Prostate gland (tissue), 2 donors: ENCODE measurements around the gene ARHGAP31. TPM values are rescaled to one million over a fixed set of nuclear protein-coding genes. Genes with fewer than 3 reads are reported as not detected.
A peak's percentile ranks its signal among the peaks of the same experiment; 100 is the strongest.

Experiments
- DNase-seq: peaks from one replicate; pipeline ENCODE4 v3.0.0-alpha.2; 2019; ENCODE audit warnings: low spot score
- H3K27ac ChIP-seq, 2 donors: fragments of 200-600 bp; sonication (generic); 2 replicates each; pipeline ENCODE4 v1.5.1; 2017 to 2019
- H3K27me3 ChIP-seq: fragments of 200-600 bp; sonication (generic); replicated peaks from 2 replicates; pipeline ENCODE4 v1.5.1; 2019; ENCODE audit not compliant: insufficient read depth
- H3K36me3 ChIP-seq, 2 donors: fragments of 200-600 bp; sonication (generic); 1 replicate in 1 of 2; 2 replicates in 1 of 2; pipeline versions ENCODE4 v1.5.1 to v1.8.1; 2017 to 2019
- H3K4me1 ChIP-seq: fragments of 200-600 bp; sonication (generic); replicated peaks from 2 replicates; pipeline ENCODE4 v1.5.1; 2019
- H3K4me3 ChIP-seq, 2 donors: fragments of 200-600 bp; sonication (generic); 2 replicates each; pipeline ENCODE4 v1.5.1; 2017 to 2019
- H3K9me3 ChIP-seq: fragments of 200-600 bp; sonication (generic); 2 replicates; pipeline ENCODE4 v1.5.1; 2017
- CTCF ChIP-seq, 4 experiments: fragments of 200-600 bp in 2 of 4; fragments of 450-650 bp in 2 of 4; sonication (generic) in 2 of 4; IDR thresholded peaks; 1 replicate in 3 of 4; 2 replicates in 1 of 4; pipeline ENCODE4 v1.5.1; 2016 to 2019; ENCODE audit warnings: antibody characterized with exemption in 4 of 4, mild to moderate bottlenecking in 2 of 4, moderate library complexity in 2 of 4
- POLR2A ChIP-seq: fragments of 450-650 bp; IDR thresholded peaks from one replicate; pipeline ENCODE4 v1.6.1; 2016; ENCODE audit warnings: antibody characterized with exemption, mild to moderate bottlenecking
- POLR2AphosphoS5 ChIP-seq: sonication (generic); formaldehyde crosslinking; IDR thresholded peaks from one replicate; pipeline ENCODE4 v1.6.1; 2017; ENCODE audit warnings: antibody characterized with exemption
- WGBS: methylation state at CpG from one replicate; pipeline ENCODE4 v1.1.5; 2018; 5-methylcytosine and 5-hydroxymethylcytosine counted together
- intact Hi-C: fragments of 100-400 bp; cut with DNase I; formaldehyde crosslinking; loops from one replicate; pipeline ENCODE4 v1.14.2; 2022
- total RNA-seq, 2 donors: library from RNA; depleted of rRNA; stranded (reverse); fragments of >200 nt; gene quantifications; one replicate each; pipeline ENCODE4 v1.1.0, GENCODE V29; 2016

ARHGAP31 gene
- total RNA-seq, 2 donors from 2014 or later, result 6.5 to 10.7 TPM

- peak overlapping the region; percentile 69 to 73 for H3K4me3 ChIP-seq
- no peaks in the 10 kb centered on the region for H3K4me1 ChIP-seq
- H3K27ac ChIP-seq, result peak overlapping the region; percentile 94 to 95
- TF ChIP-seq POLR2AphosphoS5 (no peak), POLR2A (no peak), CTCF (IDR thresholded peaks at IDR 0.05) (no peak)
- no peaks in the 10 kb centered on the region for H3K9me3 ChIP-seq
- WGBS, result 1% methylated on average over 26 of the region's 26 CpGs
- peak; percentile 12 for DNase-seq
- no peaks in the 10 kb centered on the region for H3K27me3 ChIP-seq
- intact Hi-C loops, result no loop called here
- no peaks in the 10 kb centered on the region for H3K36me3 ChIP-seq
These were observed 28.0 kb downstream of the ARHGAP31 start for GRCh38 chr3:119322021-119322834.

DNA sequence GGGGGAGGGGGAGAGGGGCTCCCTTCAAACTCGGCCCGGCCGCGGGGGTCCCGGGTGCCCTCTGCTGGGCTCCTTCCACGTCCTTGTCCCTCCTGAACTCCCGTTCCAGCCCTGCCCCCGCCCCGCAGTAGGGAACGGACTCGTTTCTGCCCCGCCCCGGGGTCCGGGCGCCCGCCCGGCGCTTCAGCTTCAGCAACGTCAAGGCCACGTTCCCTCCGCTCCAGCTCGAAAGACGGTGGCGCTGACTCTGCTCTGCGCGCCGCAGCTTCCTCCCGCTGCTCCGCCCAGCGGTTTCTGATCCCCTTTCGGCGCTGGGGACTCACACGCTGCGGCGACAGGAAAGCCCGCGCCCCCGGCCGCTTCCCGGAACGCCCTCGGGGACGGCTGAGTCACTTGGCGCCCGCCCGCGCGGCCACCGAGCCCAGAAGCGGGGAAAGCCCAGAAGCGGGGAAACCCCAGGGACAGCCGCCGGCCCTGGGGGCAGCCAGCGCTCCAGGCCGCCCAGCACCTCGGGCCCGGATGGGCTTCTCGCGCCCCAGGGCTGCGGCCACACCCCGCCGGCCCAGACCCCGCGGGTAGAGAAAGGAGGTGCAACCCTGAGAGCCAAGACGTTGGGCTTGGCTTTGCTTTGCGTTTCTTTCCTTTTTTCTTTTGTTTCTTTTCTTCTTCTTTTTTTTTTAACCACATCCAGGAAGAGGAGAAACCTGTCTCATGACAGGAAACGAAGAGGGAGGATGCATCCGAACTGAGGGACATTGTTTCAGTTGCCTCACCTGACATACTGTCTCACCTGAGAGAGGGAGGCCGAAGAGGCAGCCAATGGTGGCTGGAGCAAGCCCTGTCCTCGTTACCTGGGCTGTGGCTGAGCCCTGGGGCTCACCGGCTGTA, 28.9 kb downstream of the ARHGAP31 start:
- WGBS, result 2% methylated on average over 68 of the region's 71 CpGs
- Histone ChIP-seq H3K4me3 (peak overlapping the region; percentile 69 to 73), H3K4me1 (no peaks in the 10 kb centered on the region), H3K27me3 (no peaks in the 10 kb centered on the region), H3K36me3 (no peaks in the 10 kb centered on the region), H3K27ac (peak overlapping the region; percentile 94 to 95), H3K9me3 (no peaks in the 10 kb centered on the region)
- intact Hi-C loops, result no loop called here
- DNase-seq, result peak; percentile 53
- TF ChIP-seq CTCF (IDR thresholded peaks at IDR 0.05), result peak in 2 of 4 experiments; percentile 7 to 14
- peak; percentile 51 for TF ChIP-seq POLR2AphosphoS5
- peak; percentile 57 for TF ChIP-seq POLR2A

GRCh38 chr3:119323723-119324085, 29.5 kb downstream of the ARHGAP31 start:
- WGBS, result 51% methylated on average over 8 of the region's 8 CpGs
- Histone ChIP-seq H3K4me1 (no peaks in the 10 kb centered on the region), H3K27ac (peak overlapping the region; percentile 94 to 95), H3K4me3 (peak overlapping the region; percentile 69 to 73), H3K9me3 (no peaks in the 10 kb centered on the region), H3K36me3 (no peaks in the 10 kb centered on the region), H3K27me3 (no peaks in the 10 kb centered on the region)
- TF ChIP-seq POLR2AphosphoS5 (no peak), POLR2A (no peak), CTCF (IDR thresholded peaks at IDR 0.05) (no peak)
- intact Hi-C loops, result no loop called here
- no peak for DNase-seq

- no peaks in the 10 kb centered on the region for H3K9me3 ChIP-seq
- H3K4me1 ChIP-seq, result no peaks in the 10 kb centered on the region
- H3K36me3 ChIP-seq, result no peaks in the 10 kb centered on the region
- intact Hi-C loops, result no loop called here
- WGBS, result 92% methylated on average over 2 of the region's 2 CpGs
- H3K4me3 ChIP-seq, result no peak overlapping the region
- H3K27ac ChIP-seq, result no peak overlapping the region
- DNase-seq, result no peak
- no peak for TF ChIP-seq POLR2A
- TF ChIP-seq POLR2AphosphoS5, result no peak
- no peak for TF ChIP-seq CTCF (IDR thresholded peaks at IDR 0.05)
- H3K27me3 ChIP-seq, result no peaks in the 10 kb centered on the region
These were observed 30.7 kb downstream of the ARHGAP31 start for GRCh38 chr3:119324899-119325298.
